IMR-90 (cell line): Measurements from ENCODE around the gene CDH13. TPM values are rescaled to one million over a fixed set of nuclear protein-coding genes. Genes with fewer than 3 reads are reported as not detected.

Source experiments
- ATAC-seq: fragments of 200-7000 bp; cut with Tn5 transposase; 2 replicates; pipeline ENCODE4 v1.9.1; 2020; ENCODE audit warnings: low read depth, mild to moderate bottlenecking, moderate library complexity
- BruUV-seq: library from RNA; stranded (reverse); fragments of 400-500 nt; replicated peaks from 2 replicates; lab custom pipeline; 2021; lab: Mats Ljungman, UMichigan
- CTCF ChIA-PET: fragments of 300-600 bp; formaldehyde crosslinking; extraction: SDS; loops from one replicate; lab custom pipeline; 2021; ENCODE audit warnings: antibody characterized with exemption; lab: Yijun Ruan, JAX
- POLR2A ChIA-PET: fragments of 300-600 bp; sonication (Branson Sonifier 250); formaldehyde crosslinking; loops from one replicate; lab custom pipeline; 2022; ENCODE audit warnings: antibody characterized with exemption; ENCODE audit not compliant: unreplicated experiment; lab: Charles Lee
- DNase-seq: peaks from one replicate; pipeline ENCODE4 v3.0.0; 2013
- H2AFZ ChIP-seq: replicated peaks from 2 replicates; pipeline ENCODE3; 2013; ENCODE audit warnings: low read length, mild to moderate bottlenecking; ENCODE audit not compliant: poor library complexity
- H2AK5ac ChIP-seq: 2 replicates; pipeline ENCODE4 v1.6.1; 2013; ENCODE audit warnings: low read depth, low read length, inconsistent platforms
- H2AK9ac ChIP-seq: replicated peaks from 2 replicates; pipeline ENCODE3; 2013; ENCODE audit warnings: mild to moderate bottlenecking, low read depth, low read length, moderate library complexity; ENCODE audit not compliant: poor library complexity
- H2BK120ac ChIP-seq: 2 replicates; pipeline ENCODE4 v1.6.1; 2013; ENCODE audit warnings: low read depth, low read length, inconsistent platforms
- H2BK15ac ChIP-seq: 3 replicates; pipeline ENCODE4 v1.6.1; 2013; ENCODE audit warnings: low read depth, low read length, inconsistent platforms
- H2BK20ac ChIP-seq: 2 replicates; pipeline ENCODE4 v1.6.1; 2013; ENCODE audit warnings: low read depth, mild to moderate bottlenecking, inconsistent platforms, low read length, moderate library complexity
- H2BK5ac ChIP-seq: 2 replicates; pipeline ENCODE4 v1.6.1; 2013; ENCODE audit warnings: mild to moderate bottlenecking, low read depth, low read length, inconsistent platforms; ENCODE audit not compliant: poor library complexity, severe bottlenecking
- H3K14ac ChIP-seq: replicated peaks from 2 replicates; pipeline ENCODE4 v1.6.1; 2013; ENCODE audit warnings: low read depth, low read length, inconsistent platforms
- H3K18ac ChIP-seq: 2 replicates; pipeline ENCODE4 v1.6.1; 2013; ENCODE audit warnings: low read depth, low read length, control low read depth
- H3K23ac ChIP-seq: 2 replicates; pipeline ENCODE4 v1.6.1; 2013; ENCODE audit warnings: low read depth, low read length, inconsistent platforms
- H3K27ac ChIP-seq: 2 replicates; pipeline ENCODE4 v1.5.1; 2013; ENCODE audit warnings: mild to moderate bottlenecking, control low read depth, low read length; ENCODE audit not compliant: insufficient read depth
- H3K27me3 ChIP-seq: 2 replicates; pipeline ENCODE4 v1.6.1; 2013; ENCODE audit warnings: low read length; ENCODE audit not compliant: control insufficient read depth, insufficient read depth
- H3K36me3 ChIP-seq: 2 replicates; pipeline ENCODE4 v1.6.1; 2013; ENCODE audit warnings: low read length, mixed read lengths; ENCODE audit not compliant: control insufficient read depth, insufficient read depth
- H3K4ac ChIP-seq: 2 replicates; pipeline ENCODE4 v1.6.1; 2013; ENCODE audit warnings: low read depth, low read length, inconsistent platforms
- H3K4me1 ChIP-seq: 2 replicates; pipeline ENCODE4 v1.6.1; 2013; ENCODE audit warnings: low read length, mixed read lengths; ENCODE audit not compliant: control insufficient read depth, insufficient read depth
- H3K4me2 ChIP-seq: 2 replicates; pipeline ENCODE4 v1.6.1; 2013; ENCODE audit warnings: low read depth, mild to moderate bottlenecking, control low read depth, low read length, moderate library complexity
- H3K4me3 ChIP-seq: 2 replicates; pipeline ENCODE4 v1.5.1; 2013; ENCODE audit warnings: low read depth, mild to moderate bottlenecking, control low read depth, low read length, moderate library complexity; ENCODE audit not compliant: insufficient read depth
- H3K56ac ChIP-seq: 2 replicates; pipeline ENCODE4 v1.6.1; 2013; ENCODE audit warnings: low read length, inconsistent platforms; ENCODE audit not compliant: insufficient read depth; ENCODE audit errors: extremely low read depth
- H3K79me1 ChIP-seq, 2 experiments: 2 replicates each; pipeline ENCODE4 v1.6.1; 2013; ENCODE audit warnings: low read length in 2 of 2, inconsistent platforms in 1 of 2, low read depth in 1 of 2
- H3K9ac ChIP-seq: 2 replicates; pipeline ENCODE4 v1.6.1; 2013; ENCODE audit warnings: low read depth, low read length, control low read depth
- H3K9me1 ChIP-seq: 2 replicates; pipeline ENCODE4 v1.6.1; 2013; ENCODE audit warnings: low read length, inconsistent platforms; ENCODE audit not compliant: insufficient read depth
- H3K9me3 ChIP-seq: 2 replicates; pipeline ENCODE4 v1.6.1; 2013; ENCODE audit warnings: low read length; ENCODE audit not compliant: control insufficient read depth, insufficient read depth
- H4K20me1 ChIP-seq: 2 replicates; pipeline ENCODE4 v1.6.1; 2013; ENCODE audit warnings: low read length, inconsistent platforms; ENCODE audit not compliant: insufficient read depth
- H4K5ac ChIP-seq: 2 replicates; pipeline ENCODE4 v1.6.1; 2013; ENCODE audit warnings: mild to moderate bottlenecking, low read depth, low read length, control low read depth
- H4K8ac ChIP-seq, 2 experiments: 2 replicates each; pipeline ENCODE4 v1.6.1; 2013; ENCODE audit warnings: low read depth in 2 of 2, low read length in 2 of 2, control low read depth in 1 of 2, inconsistent platforms in 1 of 2
- H4K91ac ChIP-seq: 2 replicates; pipeline ENCODE4 v1.6.1; 2013; ENCODE audit warnings: low read depth, low read length, inconsistent platforms; ENCODE audit not compliant: insufficient read depth
- BHLHE40 ChIP-seq: fragments of 150-350 bp; IDR thresholded peaks from 2 replicates; pipeline ENCODE4 v1.6.1; 2016; ENCODE audit warnings: mild to moderate bottlenecking, low read depth, low read length
- FOS ChIP-seq: fragments of 150-350 bp; IDR thresholded peaks from 2 replicates; pipeline ENCODE4 v1.6.1; 2016; ENCODE audit warnings: low read depth, low read length
- NFE2L2 ChIP-seq: fragments of 150-350 bp; IDR thresholded peaks from 2 replicates; pipeline ENCODE4 v1.6.1; 2016; ENCODE audit warnings: low read depth, mild to moderate bottlenecking, low read length
- RAD21 ChIP-seq: IDR thresholded peaks from 2 replicates; pipeline ENCODE4 v1.6.1; 2012; ENCODE audit warnings: low read length, improper control_type of control experiment
- RCOR1 ChIP-seq: IDR thresholded peaks from 2 replicates; pipeline ENCODE4 v1.6.1; 2012; ENCODE audit warnings: mild to moderate bottlenecking, low read length, improper control_type of control experiment; ENCODE audit not compliant: insufficient replicate concordance
- WGBS, 2 experiments: methylation state at CpG; one replicate each; pipeline versions ENCODE4 v1.1.5 to v1.1.7; 2013; ENCODE audit warnings: missing lambda C conversion rate in 2 of 2; ENCODE audit not compliant: insufficient read length in 1 of 2; ENCODE audit errors: extremely low coverage in 2 of 2; 5-methylcytosine and 5-hydroxymethylcytosine counted together
- dilution Hi-C: fragments of 300-500 bp; cut with HindIII; formaldehyde crosslinking; loops from one replicate; pipeline ENCODE4 v1.14.3; 2018; ENCODE audit warnings: low sequenced_read_pairs; ENCODE audit not compliant: unreplicated experiment
- in situ Hi-C: fragments of 300-500 bp; cut with MboI; formaldehyde crosslinking; loops from 3 replicates; pipeline ENCODE4 v1.14.3; 2019; ENCODE audit warnings: low sequenced_read_pairs, inconsistent platforms, mixed read lengths
- intact Hi-C: fragments of 100-400 bp; cut with micrococcal nuclease; formaldehyde crosslinking; loops from 2 replicates; pipeline ENCODE4 v1.10.0; 2022
- polyA plus RNA-seq, 3 experiments: library from polyadenylated mRNA; depleted of rRNA; stranded (reverse); fragments of >200 nt; gene quantifications; 2 replicates each; pipeline ENCODE4 v1.2.3, GENCODE V29; 2012; ENCODE audit warnings: low replicate concordance in 1 of 3
- total RNA-seq: library from RNA; depleted of rRNA; stranded (reverse); fragments of >200 nt; gene quantifications from 2 replicates; pipeline ENCODE4 v1.2.3, GENCODE V29; 2012

Gene CDH13
- total and polyA plus RNA-seq, 2 of the 4 experiments (the other 2 are of a cell fraction): 61.6 to 74.7 TPM

DNA sequence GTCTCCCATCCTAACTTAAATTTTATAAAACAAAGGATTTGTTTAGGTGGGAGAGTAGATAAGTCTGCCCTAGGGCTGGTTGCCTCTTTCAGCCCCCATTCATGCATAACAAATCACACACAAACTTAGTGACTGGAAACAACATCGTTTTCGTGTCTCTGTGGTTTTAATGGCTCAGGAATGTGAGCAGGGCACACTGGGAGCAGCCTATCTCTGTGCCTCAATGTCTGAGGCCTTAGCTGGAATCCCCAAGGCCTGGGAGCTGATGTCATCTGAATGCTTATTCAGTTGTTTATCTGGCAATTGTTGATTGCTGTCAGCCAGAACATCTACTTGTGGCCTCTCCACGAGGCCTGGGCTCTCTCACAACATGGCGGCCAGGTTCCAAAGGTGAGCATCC is 1079.1 kb downstream of the CDH13 start:
- ChIA-PET POLR2A (no interaction called here), CTCF (no interaction called here)
- WGBS, 2 experiments: 83% methylated on average over 2 of the region's 4 CpGs; no CpG with 5 or more reads in 1 of the 2 experiments
- ATAC-seq: no peak
- H4K5ac ChIP-seq: no peak overlapping the region
- H3K9me1 ChIP-seq: peaks cover 4% of the 10 kb centered on the region; the same call in 1 of the 2 replicates
- no peak overlapping the region for H4K91ac ChIP-seq
- H3K23ac ChIP-seq: no peak overlapping the region
- no peak overlapping the region for H2BK5ac ChIP-seq
- TF ChIP-seq RAD21 (no peak), BHLHE40 (no peak), FOS (no peak), RCOR1 (no peak), NFE2L2 (no peak)
- H3K9me3 ChIP-seq: no peaks in the 10 kb centered on the region; the same call in 1 of the 2 replicates
- no peak overlapping the region for H3K14ac ChIP-seq
- no peak overlapping the region for H3K56ac ChIP-seq
- H3K4me2 ChIP-seq: no peak overlapping the region
- H3K27me3 ChIP-seq: no peaks in the 10 kb centered on the region
- no peaks in the 10 kb centered on the region for H4K20me1 ChIP-seq
- no peaks in the 10 kb centered on the region for H3K4me1 ChIP-seq
- H2AK9ac ChIP-seq: no peak overlapping the region
- no peak overlapping the region for H3K18ac ChIP-seq
- DNase-seq: no peak
- no peak overlapping the region for H2BK120ac ChIP-seq
- in situ Hi-C loops (no loop called here), intact Hi-C loops (no loop called here), dilution Hi-C loops (no loop called here)
- no peak overlapping the region for H4K8ac ChIP-seq
- no peaks in the 10 kb centered on the region for H3K36me3 ChIP-seq
- no peak overlapping the region for H3K27ac ChIP-seq
- no peak overlapping the region for H3K4me3 ChIP-seq
- BruUV-seq: no TSS peak
- H3K4ac ChIP-seq: no peak overlapping the region
- H2AFZ ChIP-seq: no peak overlapping the region
- H2BK20ac ChIP-seq: no peak overlapping the region
- H3K79me1 ChIP-seq: no peaks in the 10 kb centered on the region
- no peak overlapping the region for H2AK5ac ChIP-seq
- no peak overlapping the region for H2BK15ac ChIP-seq
- no peak overlapping the region for H3K9ac ChIP-seq
